Lower lobe of right lung (tissue), 2 donors: ENCODE results near the gene PLEKHH3. TPM values are rescaled to one million over a fixed set of nuclear protein-coding genes. Genes with fewer than 3 reads are reported as not detected.
"Not testable (repeated sequence)": the region's sequence is repeated elsewhere in the genome, so short reads cannot be mapped to it uniquely, and the experiment has no call there.

Experiments
- ATAC-seq, 2 donors: fragments of 200-7000 bp; cut with Tn5 transposase; one replicate each; pipeline ENCODE4 v1.9.1; 2020 to 2022; ENCODE audit warnings: mild to moderate bottlenecking in 2 of 2, moderate library complexity in 2 of 2
- DNase-seq: peaks from one replicate; pipeline ENCODE4 v3.0.0-alpha.2; 2020
- H3K27ac ChIP-seq: fragments of 200-600 bp; one replicate; pipeline ENCODE4 v1.8.0; 2022
- H3K27me3 ChIP-seq: fragments of 200-600 bp; one replicate; pipeline ENCODE4 v1.8.0; 2022; ENCODE audit warnings: low read depth
- H3K36me3 ChIP-seq: fragments of 200-600 bp; one replicate; pipeline ENCODE4 v1.8.0; 2022; ENCODE audit warnings: mild to moderate bottlenecking
- H3K4me1 ChIP-seq: fragments of 200-600 bp; one replicate; pipeline ENCODE4 v1.8.0; 2022
- H3K4me3 ChIP-seq: fragments of 200-600 bp; one replicate; pipeline ENCODE4 v1.8.0; 2022; ENCODE audit warnings: mild to moderate bottlenecking
- H3K9me3 ChIP-seq: fragments of 200-600 bp; one replicate; pipeline ENCODE4 v1.8.0; 2022
- intact Hi-C: fragments of 100-400 bp; cut with DNase I; formaldehyde crosslinking; loops from one replicate; pipeline ENCODE4 v1.11.0; 2022
- total RNA-seq: library from RNA; stranded (reverse); fragmentation: NEBNext Ultra II Directional; extraction: Animal tissue kit (Norgen Biotek cat#: 25700); gene quantifications from one replicate; pipeline ENCODE4 v1.2.1, GENCODE V29; 2021
- TF ChIP-seq, protein P1 (sequence below): fragments of 200-600 bp; IDR thresholded peaks from one replicate; pipeline ENCODE4 v1.8.0; 2022; ENCODE audit warnings: antibody characterized with exemption, mild to moderate bottlenecking
- donor health status: DM: no; HTN: yes; CAD: no; lungs with severe emphysema.

PLEKHH3 gene
- total RNA-seq, 1 donor from 2014 or later: 18.3 TPM

DNA sequence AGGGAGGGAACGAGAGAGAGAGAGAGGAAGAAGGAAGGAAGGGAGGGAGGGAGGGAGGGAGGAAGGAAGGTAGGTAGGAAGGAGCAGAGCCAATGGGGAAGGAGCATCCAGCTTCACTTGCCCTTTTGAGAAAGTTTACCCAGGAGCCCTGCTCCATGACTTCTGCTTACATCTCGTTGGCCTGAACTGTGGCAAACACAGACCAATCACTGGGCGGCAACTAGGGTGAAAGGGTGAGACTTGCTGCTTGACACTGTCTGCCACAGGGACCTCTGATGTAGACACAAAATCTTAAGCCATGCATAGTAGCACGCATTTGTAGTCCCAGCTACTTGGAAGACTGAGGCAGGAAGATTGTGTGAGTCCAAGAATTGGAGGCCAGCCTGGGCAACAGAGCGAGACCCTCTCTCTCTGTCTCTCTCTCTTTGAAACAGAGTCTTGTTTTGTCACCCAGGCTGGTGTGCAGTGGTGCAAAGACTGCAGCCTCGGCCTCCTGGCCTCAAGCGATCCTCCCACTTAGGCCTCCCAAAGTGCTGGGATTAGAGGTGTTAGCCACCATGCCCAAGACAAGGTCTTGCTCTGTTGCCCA is 37.2 kb downstream of the PLEKHH3 start:
- no peak for ATAC-seq
- intact Hi-C loops: no loop called here
- Histone ChIP-seq H3K27ac (no peak overlapping the region), H3K9me3 (no peaks in the 10 kb centered on the region), H3K36me3 (no peaks in the 10 kb centered on the region), H3K4me3 (no peak overlapping the region), H3K4me1 (no peaks in the 10 kb centered on the region), H3K27me3 (no peaks in the 10 kb centered on the region)
- DNase-seq: no peak
- TF ChIP-seq, protein P1, sequence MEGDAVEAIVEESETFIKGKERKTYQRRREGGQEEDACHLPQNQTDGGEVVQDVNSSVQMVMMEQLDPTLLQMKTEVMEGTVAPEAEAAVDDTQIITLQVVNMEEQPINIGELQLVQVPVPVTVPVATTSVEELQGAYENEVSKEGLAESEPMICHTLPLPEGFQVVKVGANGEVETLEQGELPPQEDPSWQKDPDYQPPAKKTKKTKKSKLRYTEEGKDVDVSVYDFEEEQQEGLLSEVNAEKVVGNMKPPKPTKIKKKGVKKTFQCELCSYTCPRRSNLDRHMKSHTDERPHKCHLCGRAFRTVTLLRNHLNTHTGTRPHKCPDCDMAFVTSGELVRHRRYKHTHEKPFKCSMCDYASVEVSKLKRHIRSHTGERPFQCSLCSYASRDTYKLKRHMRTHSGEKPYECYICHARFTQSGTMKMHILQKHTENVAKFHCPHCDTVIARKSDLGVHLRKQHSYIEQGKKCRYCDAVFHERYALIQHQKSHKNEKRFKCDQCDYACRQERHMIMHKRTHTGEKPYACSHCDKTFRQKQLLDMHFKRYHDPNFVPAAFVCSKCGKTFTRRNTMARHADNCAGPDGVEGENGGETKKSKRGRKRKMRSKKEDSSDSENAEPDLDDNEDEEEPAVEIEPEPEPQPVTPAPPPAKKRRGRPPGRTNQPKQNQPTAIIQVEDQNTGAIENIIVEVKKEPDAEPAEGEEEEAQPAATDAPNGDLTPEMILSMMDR: no peak

- Histone ChIP-seq H3K27me3 (no peaks in the 10 kb centered on the region), H3K36me3 (no peaks in the 10 kb centered on the region), H3K27ac (no peak overlapping the region), H3K9me3 (no peaks in the 10 kb centered on the region), H3K4me3 (no peak overlapping the region), H3K4me1 (no peaks in the 10 kb centered on the region)
- intact Hi-C loops: no loop called here
- ATAC-seq (no peak), DNase-seq (no peak)
- TF ChIP-seq, protein P1: no peak
These were observed 43.8 kb downstream of the PLEKHH3 start for GRCh38 chr17:42632949-42633444.

DNA sequence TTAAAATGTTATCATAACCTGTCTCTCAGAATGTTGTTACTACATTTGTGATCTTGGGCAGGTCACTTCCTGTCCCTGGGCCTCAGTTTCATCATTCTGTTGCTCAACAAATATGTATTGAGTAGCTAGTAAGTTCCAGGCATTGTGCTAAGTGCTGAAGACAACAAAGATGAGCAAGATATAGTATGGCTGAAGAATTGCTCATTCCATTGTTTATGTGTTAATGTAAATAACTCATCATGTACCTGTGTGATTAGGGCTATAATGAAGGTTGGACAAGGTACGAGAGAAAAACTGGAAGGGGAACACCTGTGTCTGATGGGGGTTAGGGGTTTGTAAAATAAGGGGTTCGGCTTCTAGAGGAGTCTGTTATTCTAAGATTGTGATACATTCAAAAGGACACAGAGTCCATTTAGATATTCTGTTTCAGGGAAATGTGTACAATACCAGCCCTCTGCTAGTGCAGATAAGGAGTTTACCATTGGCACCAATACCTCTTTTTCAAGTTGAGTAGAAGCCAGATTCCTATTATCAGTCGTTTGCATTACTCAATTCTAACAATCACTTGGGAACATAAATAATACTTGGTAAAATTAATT is 47.3 kb downstream of the PLEKHH3 start:
- H3K4me3 ChIP-seq: no peak overlapping the region
- H3K36me3 ChIP-seq: no peaks in the 10 kb centered on the region
- no peak for DNase-seq
- no peak overlapping the region for H3K27ac ChIP-seq
- no peaks in the 10 kb centered on the region for H3K27me3 ChIP-seq
- no peaks in the 10 kb centered on the region for H3K9me3 ChIP-seq
- ATAC-seq: no peak
- TF ChIP-seq, protein P1: no peak
- no peaks in the 10 kb centered on the region for H3K4me1 ChIP-seq
- intact Hi-C loops: no loop called here

DNA sequence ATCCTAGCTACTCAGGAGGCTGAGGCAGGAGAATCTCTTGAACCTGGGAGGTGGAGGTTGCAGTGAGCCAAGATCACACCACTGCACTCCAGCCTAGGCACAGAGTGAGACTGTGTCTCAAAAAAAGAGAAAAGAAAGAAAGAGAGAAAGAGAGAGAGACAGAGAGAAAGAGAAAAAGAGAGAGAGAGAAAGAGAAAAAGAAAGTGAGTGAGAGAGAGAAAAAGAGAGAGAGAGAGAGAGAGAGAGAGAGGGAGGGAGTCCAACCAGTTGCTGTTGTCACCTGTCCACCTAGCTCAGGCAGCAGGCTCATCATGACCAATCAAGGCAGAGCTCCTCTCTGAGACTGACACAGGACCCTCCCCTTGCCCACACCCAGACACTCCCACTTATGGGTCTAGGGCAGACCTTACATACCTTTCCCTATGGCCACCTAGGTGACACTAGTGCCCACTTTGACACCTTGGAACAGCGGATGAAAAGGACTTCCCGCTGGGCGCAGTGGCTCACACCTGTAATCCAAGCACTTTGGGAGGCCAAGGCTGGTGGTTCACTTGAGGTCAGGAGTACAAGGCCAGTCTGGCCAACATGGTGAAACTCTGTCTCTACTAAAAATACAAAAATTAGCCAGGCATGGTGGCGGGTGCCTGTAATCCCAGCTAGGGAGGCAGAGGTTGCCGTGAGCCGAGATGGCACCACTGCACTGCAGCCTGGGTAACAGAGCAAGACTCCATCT is 49.6 kb downstream of the PLEKHH3 start:
- DNase-seq, H3K4me3 ChIP-seq, H3K4me1 ChIP-seq, H3K27ac ChIP-seq, H3K27me3 ChIP-seq, H3K9me3 ChIP-seq, H3K36me3 ChIP-seq, ATAC-seq, intact Hi-C loops: not testable (repeated sequence)

DNA sequence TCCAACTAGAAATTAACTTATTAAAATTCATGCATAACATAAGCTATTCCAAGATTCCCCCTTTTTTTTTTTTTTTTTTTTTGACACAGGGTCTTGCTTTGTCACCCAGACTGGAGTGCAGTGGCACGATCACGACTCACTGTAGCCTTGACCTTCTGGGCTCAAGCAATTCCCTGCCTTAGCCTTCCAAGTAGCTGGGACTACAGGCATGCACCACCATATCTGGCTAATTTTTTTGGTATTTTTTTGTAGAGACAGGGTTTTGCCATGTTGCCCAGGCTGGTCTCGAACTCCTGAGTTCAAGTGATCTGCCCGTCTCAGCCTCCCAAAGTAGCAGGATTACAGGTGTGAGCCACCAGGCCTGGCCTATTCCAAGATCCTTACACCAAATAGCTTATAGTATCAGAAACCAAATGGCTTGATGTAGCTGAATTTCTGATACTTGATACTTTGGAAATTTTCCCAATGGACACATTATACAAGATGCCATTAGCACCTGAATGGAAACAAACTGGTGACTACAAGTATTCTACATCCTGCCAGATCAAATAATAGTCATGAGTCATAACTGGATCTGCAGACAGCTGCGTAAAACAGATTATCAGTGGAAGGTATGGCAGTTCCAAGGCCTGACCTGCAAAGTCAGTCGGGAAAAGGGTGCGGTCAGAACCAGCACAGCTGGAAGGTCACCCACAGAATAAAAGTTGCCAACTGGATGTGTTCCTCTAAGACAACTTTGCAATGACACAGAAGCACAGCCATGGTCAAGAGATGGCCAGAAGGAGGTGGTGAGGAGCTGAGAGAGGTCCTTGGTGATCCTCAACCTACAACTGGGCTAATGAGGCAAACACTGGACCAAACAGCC is 52.8 kb downstream of the PLEKHH3 start:
- no peak overlapping the region for H3K4me3 ChIP-seq
- ATAC-seq: peak in 1 of 2 donors; percentile 48

More for the DNA sequence above, 52.8 kb downstream of the PLEKHH3 start:
- TF ChIP-seq, protein P1: no peak
- no peak for DNase-seq
- Histone ChIP-seq H3K27me3 (no peaks in the 10 kb centered on the region), H3K4me1 (no peaks in the 10 kb centered on the region), H3K36me3 (no peaks in the 10 kb centered on the region), H3K9me3 (no peaks in the 10 kb centered on the region), H3K27ac (no peak overlapping the region)
- intact Hi-C loops: no loop called here
